Neural progenitor cell (in vitro differentiated cells): ENCODE results near the gene UBA6.

Experiments used
- EZH2 ChIP-seq: fragments of 200-600 bp; sonication (generic); IDR thresholded peaks from 2 replicates; pipeline ENCODE4 v1.6.1; 2017; ENCODE audit warnings: antibody characterized with exemption, mild to moderate bottlenecking, moderate library complexity
- TF ChIP-seq, protein P1 (sequence below): fragments of 200-600 bp; sonication (generic); IDR thresholded peaks from 2 replicates; pipeline ENCODE4 v1.5.1; 2017; ENCODE audit warnings: antibody characterized with exemption, mild to moderate bottlenecking

DNA sequence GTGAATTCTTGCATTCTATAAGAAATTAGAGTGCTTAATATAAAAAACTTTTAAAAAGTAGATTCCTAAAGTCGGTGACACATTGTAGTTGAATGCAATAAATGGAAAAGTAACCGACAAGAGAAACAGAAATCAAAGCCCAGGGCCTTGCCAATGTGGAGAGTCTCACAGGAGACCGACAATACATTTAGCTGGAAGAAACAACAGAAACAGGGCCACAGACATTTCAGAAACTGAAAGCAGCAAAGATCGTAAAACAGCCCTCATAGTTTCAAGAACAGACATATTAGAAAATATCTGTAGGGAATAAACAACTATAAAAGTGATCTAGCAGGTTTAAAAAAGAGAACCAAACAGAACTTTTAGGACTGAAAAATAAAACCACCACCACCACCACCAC is 92.9 kb downstream of the UBA6 start:
- TF ChIP-seq, protein P1, sequence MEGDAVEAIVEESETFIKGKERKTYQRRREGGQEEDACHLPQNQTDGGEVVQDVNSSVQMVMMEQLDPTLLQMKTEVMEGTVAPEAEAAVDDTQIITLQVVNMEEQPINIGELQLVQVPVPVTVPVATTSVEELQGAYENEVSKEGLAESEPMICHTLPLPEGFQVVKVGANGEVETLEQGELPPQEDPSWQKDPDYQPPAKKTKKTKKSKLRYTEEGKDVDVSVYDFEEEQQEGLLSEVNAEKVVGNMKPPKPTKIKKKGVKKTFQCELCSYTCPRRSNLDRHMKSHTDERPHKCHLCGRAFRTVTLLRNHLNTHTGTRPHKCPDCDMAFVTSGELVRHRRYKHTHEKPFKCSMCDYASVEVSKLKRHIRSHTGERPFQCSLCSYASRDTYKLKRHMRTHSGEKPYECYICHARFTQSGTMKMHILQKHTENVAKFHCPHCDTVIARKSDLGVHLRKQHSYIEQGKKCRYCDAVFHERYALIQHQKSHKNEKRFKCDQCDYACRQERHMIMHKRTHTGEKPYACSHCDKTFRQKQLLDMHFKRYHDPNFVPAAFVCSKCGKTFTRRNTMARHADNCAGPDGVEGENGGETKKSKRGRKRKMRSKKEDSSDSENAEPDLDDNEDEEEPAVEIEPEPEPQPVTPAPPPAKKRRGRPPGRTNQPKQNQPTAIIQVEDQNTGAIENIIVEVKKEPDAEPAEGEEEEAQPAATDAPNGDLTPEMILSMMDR = no peak
- no peak for TF ChIP-seq EZH2
